ENCODE results near the gene IMMT. TPM values are rescaled to one million over a fixed set of nuclear protein-coding genes. Genes with fewer than 3 reads are reported as not detected.

The IMMT gene
- total RNA-seq, 1 donor from 2014 or later = 70.1 TPM

DNA sequence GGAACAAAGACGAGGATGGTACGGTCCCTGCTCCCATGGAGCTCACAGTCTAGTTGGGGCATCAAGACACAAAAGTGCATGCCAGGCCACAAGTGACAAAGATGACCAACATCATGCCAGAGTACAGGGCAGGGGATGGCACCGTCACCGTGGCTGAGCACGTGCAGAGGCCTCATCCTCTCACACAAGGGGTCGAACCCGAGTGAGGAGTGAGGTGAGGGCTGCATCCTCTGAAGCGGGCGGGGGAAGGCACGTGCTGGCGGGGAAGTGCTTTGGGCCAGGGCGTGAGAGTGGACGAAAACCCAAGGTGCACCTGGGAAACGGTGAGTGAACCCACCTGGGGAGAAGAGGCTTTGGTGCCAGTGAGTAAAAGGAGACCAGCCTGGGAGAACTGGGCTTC lies 45.0 kb upstream of the IMMT start:
- Mint-ChIP-seq H3K27ac (ENCODE audit: unreplicated experiment) (no peak overlapping the region), H3K36me3 (ENCODE audit: low read depth) (no peaks in the 10 kb centered on the region), H3K4me3 (ENCODE audit: unreplicated experiment) (no peak overlapping the region), H3K27me3 (ENCODE audit: low read depth) (peaks cover 19% of the 10 kb centered on the region), H3K4me1 (ENCODE audit: low read depth) (no peaks in the 10 kb centered on the region), H3K9me3 (ENCODE audit: low read depth) (no peaks in the 10 kb centered on the region)
- no peak for DNase-seq (ENCODE audit: low spot score)
- TF ChIP-seq, protein P1, sequence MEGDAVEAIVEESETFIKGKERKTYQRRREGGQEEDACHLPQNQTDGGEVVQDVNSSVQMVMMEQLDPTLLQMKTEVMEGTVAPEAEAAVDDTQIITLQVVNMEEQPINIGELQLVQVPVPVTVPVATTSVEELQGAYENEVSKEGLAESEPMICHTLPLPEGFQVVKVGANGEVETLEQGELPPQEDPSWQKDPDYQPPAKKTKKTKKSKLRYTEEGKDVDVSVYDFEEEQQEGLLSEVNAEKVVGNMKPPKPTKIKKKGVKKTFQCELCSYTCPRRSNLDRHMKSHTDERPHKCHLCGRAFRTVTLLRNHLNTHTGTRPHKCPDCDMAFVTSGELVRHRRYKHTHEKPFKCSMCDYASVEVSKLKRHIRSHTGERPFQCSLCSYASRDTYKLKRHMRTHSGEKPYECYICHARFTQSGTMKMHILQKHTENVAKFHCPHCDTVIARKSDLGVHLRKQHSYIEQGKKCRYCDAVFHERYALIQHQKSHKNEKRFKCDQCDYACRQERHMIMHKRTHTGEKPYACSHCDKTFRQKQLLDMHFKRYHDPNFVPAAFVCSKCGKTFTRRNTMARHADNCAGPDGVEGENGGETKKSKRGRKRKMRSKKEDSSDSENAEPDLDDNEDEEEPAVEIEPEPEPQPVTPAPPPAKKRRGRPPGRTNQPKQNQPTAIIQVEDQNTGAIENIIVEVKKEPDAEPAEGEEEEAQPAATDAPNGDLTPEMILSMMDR (IDR thresholded peaks at IDR 0.05) = no peak

DNA sequence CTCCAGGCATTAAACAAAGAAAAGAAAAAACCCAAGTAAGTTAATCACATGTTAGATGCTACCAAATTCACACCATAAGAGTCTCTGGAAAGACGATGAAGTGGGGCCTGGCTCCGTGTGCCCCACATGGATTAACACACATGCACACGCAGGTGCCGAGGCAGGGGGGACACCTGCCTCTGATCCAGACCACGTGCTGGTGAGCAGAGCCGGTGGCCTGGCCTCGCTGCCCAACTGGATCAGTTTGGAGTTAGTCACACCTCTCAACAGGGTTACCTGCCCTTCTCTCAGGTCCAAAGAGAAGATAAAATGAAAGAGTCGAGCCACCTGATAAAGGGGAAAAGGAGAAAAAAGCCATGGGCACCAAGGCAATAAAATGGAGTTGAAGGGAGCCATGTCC lies 44.5 kb upstream of the IMMT start:
- H3K4me3 Mint-ChIP-seq (ENCODE audit: unreplicated experiment) = no peak overlapping the region
- peaks cover 19% of the 10 kb centered on the region for H3K27me3 Mint-ChIP-seq (ENCODE audit: low read depth)
- H3K9me3 Mint-ChIP-seq (ENCODE audit: low read depth) = no peaks in the 10 kb centered on the region
- no peaks in the 10 kb centered on the region for H3K36me3 Mint-ChIP-seq (ENCODE audit: low read depth)
- H3K4me1 Mint-ChIP-seq (ENCODE audit: low read depth) = no peaks in the 10 kb centered on the region
- H3K27ac Mint-ChIP-seq (ENCODE audit: unreplicated experiment) = no peak overlapping the region
- TF ChIP-seq, protein P1 (IDR thresholded peaks at IDR 0.05) = no peak
- no peak for DNase-seq (ENCODE audit: low spot score)

DNA sequence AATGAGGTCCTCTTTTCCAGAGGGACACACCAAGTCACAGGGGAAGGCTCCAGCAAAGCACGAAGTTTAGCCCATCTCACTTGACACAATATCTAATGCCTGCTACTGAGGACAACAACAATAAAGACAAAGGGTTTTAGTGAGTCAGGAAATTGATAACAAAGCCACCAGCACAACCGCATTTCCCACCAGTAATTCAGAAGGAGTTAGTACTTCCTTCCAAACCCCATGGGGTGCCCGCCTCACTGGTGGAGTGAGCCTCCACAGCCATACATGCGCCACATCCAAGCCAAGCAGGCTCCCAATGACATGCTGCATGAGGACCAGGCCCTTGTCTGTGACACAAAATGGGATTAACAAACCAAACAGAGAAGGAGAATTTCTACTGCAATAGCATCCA lies 44.1 kb upstream of the IMMT start:
- Mint-ChIP-seq H3K27ac (ENCODE audit: unreplicated experiment) (no peak overlapping the region), H3K4me3 (ENCODE audit: unreplicated experiment) (no peak overlapping the region), H3K9me3 (ENCODE audit: low read depth) (no peaks in the 10 kb centered on the region), H3K27me3 (ENCODE audit: low read depth) (peaks cover 19% of the 10 kb centered on the region), H3K36me3 (ENCODE audit: low read depth) (no peaks in the 10 kb centered on the region), H3K4me1 (ENCODE audit: low read depth) (no peaks in the 10 kb centered on the region)
- TF ChIP-seq, protein P1 (IDR thresholded peaks at IDR 0.05) = no peak
- DNase-seq (ENCODE audit: low spot score) = no peak

DNA sequence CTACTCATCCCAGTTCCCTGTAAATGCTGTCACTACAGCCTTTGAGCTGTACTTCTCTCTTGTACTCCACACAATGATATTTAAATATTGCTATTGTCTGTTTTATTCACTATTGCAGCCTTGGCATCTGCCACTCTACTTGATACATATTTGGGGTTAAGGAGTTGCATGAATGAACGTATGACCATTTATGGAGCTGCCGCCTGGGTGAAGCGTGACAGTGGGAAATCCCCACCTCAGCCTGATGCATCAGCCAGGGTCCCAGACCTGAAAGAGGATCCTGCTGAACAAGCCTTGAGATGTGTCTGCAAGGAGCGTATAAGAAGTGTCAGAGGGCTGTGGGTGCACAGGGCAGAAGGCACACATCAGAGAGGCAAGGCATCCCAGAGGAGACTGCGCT lies 43.1 kb upstream of the IMMT start:
- TF ChIP-seq, protein P1 (IDR thresholded peaks at IDR 0.05) = no peak
- no peaks in the 10 kb centered on the region for H3K36me3 Mint-ChIP-seq (ENCODE audit: low read depth)
- peaks cover 22% of the 10 kb centered on the region for H3K27me3 Mint-ChIP-seq (ENCODE audit: low read depth)
- H3K9me3 Mint-ChIP-seq (ENCODE audit: low read depth) = no peaks in the 10 kb centered on the region
- no peaks in the 10 kb centered on the region for H3K4me1 Mint-ChIP-seq (ENCODE audit: low read depth)
- H3K27ac Mint-ChIP-seq (ENCODE audit: unreplicated experiment) = no peak overlapping the region
- DNase-seq (ENCODE audit: low spot score) = no peak
- no peak overlapping the region for H3K4me3 Mint-ChIP-seq (ENCODE audit: unreplicated experiment)

DNA sequence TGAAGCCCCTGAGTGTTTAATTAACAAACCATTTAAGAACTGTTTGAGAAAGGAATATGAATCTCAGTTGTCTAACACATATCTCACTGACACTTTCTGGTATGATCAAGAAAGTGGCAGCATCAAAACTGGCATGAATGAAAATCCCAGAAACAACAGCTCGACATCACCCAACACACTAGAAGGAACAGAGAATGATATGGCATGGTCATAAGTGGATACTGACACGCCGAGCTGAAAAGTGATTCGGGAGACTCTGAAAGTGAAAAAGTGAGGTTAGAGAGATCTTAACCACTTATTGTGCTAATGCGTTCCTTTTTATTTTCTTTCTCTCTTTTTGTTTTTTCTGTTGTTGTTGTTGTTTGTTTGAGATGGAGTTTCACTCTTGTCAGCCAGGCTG lies 41.9 kb upstream of the IMMT start:
- TF ChIP-seq, protein P1 (IDR thresholded peaks at IDR 0.05) = no peak
- Mint-ChIP-seq H3K4me3 (ENCODE audit: unreplicated experiment) (no peak overlapping the region), H3K36me3 (ENCODE audit: low read depth) (no peaks in the 10 kb centered on the region), H3K9me3 (ENCODE audit: low read depth) (no peaks in the 10 kb centered on the region), H3K27me3 (ENCODE audit: low read depth) (peaks cover 13% of the 10 kb centered on the region), H3K4me1 (ENCODE audit: low read depth) (no peaks in the 10 kb centered on the region), H3K27ac (ENCODE audit: unreplicated experiment) (no peak overlapping the region)
- DNase-seq (ENCODE audit: low spot score) = no peak

Data from chondrocyte (in vitro differentiated cells).